ENCODE results near the gene CDK2AP2. TPM values are rescaled to one million over a fixed set of nuclear protein-coding genes. Genes with fewer than 3 reads are reported as not detected.
A peak's percentile ranks its signal among the peaks of the same experiment; 100 is the strongest.

Gene CDK2AP2
- total and polyA plus RNA-seq, 9 of the 15 experiments (the other 6 are each of a cell fraction or from before 2014, with no cell fraction given), result 4.4 to 47.4 (median 21.7) TPM

DNA sequence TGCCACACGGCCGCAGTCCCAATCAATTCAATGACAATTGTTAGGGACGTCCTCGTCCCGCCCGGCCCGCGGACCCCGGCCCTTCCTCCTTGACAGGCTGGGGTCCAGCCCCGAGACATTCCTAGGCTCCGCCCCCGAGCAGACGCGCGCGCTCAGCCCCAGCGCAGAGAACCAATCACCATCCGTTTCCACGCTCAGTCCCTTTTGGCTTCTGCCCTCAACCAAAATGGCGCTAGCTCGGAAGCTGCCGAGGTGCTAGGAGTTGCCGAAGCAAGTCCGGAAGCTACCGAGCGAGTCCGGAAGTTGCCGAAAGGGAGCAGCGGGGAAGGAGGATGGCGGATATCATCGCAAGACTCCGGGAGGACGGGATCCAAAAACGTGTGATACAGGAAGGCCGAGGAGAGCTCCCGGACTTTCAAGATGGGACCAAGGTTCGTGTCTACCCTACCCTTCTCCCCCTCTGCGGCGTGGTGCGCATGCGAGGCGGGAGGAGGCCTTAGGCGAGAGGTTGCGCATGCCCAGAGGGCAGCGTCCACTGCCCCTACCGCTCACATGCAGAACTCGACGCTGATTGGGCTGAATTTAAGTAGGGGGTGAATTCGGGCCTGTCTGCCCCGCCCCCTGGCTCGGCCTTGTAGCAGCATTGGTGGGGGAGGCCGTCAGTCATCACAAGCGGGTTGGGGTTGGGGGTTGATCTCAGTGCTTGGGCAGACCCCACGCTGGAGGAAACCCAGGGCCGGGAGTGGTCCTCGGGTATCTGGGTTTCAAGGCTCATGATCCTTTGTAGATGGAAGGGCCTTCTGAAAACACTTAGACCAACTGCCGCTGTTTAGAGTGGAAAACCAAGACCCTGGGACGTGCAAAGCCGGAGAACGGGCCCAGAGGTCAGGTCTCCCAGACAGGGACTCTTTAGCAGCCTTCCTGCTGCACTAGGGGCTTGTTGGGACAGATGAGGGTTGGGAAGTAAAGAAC is 24.8 kb downstream of the CDK2AP2 start, which contains the start of gene AIP (continued):
- TF ChIP-seq, protein P1, sequence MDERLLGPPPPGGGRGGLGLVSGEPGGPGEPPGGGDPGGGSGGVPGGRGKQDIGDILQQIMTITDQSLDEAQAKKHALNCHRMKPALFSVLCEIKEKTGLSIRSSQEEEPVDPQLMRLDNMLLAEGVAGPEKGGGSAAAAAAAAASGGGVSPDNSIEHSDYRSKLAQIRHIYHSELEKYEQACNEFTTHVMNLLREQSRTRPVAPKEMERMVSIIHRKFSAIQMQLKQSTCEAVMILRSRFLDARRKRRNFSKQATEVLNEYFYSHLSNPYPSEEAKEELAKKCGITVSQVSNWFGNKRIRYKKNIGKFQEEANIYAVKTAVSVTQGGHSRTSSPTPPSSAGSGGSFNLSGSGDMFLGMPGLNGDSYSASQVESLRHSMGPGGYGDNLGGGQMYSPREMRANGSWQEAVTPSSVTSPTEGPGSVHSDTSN (CRISPR knock-in tag; IDR thresholded peaks at IDR 0.05; ENCODE audit: low read depth), result peak; percentile 86
- TF ChIP-seq, protein P1 (tag; conservative IDR thresholded peaks at IDR 0.05; ENCODE audit: low read depth), result peak; percentile 96
- TF ChIP-seq HMG20A (CRISPR knock-in tag; conservative IDR thresholded peaks at IDR 0.05) (no peak), JUND (IDR thresholded peaks at IDR 0.05; ENCODE audit: borderline replicate concordance, low read depth, low read length) (peak; percentile 46; the same call in 1 of the 2 replicates), JUND (tag; IDR thresholded peaks at IDR 0.05; ENCODE audit: borderline replicate concordance, low read depth, low read length) (0 out of 3 replicates have a peak, but pooled peaks have one; percentile 58), PML (IDR thresholded peaks at IDR 0.05; ENCODE audit: low read length) (0 out of 2 replicates have a peak, but pooled peaks have one; percentile 21), STAG1 (CRISPR knock-in tag; IDR thresholded peaks at IDR 0.05; ENCODE audit: borderline replicate concordance) (peak; percentile 57; the same call in 1 of the 2 replicates), HCFC1 (IDR thresholded peaks at IDR 0.05; ENCODE audit: low read depth, low read length) (peak; percentile 85), ILF3 (IDR thresholded peaks at IDR 0.05; ENCODE audit: borderline replicate concordance) (no peak), SMAD1 (IDR thresholded peaks at IDR 0.05; ENCODE audit: low read depth, low read length, partially characterized antibody) (no peak), BRCA1 (IDR thresholded peaks at IDR 0.05) (no peak), BRCA1 (CRISPR knock-in tag; IDR thresholded peaks at IDR 0.05) (no peak; the same call in 1 of the 2 replicates), TGIF2 (CRISPR knock-in tag; IDR thresholded peaks at IDR 0.05) (peak; percentile 87; the same call in 1 of the 2 replicates), RFX1 (IDR thresholded peaks at IDR 0.05) (no peak), HIVEP1 (CRISPR knock-in tag; IDR thresholded peaks at IDR 0.05) (no peak)
- TF ChIP-seq, protein P2, sequence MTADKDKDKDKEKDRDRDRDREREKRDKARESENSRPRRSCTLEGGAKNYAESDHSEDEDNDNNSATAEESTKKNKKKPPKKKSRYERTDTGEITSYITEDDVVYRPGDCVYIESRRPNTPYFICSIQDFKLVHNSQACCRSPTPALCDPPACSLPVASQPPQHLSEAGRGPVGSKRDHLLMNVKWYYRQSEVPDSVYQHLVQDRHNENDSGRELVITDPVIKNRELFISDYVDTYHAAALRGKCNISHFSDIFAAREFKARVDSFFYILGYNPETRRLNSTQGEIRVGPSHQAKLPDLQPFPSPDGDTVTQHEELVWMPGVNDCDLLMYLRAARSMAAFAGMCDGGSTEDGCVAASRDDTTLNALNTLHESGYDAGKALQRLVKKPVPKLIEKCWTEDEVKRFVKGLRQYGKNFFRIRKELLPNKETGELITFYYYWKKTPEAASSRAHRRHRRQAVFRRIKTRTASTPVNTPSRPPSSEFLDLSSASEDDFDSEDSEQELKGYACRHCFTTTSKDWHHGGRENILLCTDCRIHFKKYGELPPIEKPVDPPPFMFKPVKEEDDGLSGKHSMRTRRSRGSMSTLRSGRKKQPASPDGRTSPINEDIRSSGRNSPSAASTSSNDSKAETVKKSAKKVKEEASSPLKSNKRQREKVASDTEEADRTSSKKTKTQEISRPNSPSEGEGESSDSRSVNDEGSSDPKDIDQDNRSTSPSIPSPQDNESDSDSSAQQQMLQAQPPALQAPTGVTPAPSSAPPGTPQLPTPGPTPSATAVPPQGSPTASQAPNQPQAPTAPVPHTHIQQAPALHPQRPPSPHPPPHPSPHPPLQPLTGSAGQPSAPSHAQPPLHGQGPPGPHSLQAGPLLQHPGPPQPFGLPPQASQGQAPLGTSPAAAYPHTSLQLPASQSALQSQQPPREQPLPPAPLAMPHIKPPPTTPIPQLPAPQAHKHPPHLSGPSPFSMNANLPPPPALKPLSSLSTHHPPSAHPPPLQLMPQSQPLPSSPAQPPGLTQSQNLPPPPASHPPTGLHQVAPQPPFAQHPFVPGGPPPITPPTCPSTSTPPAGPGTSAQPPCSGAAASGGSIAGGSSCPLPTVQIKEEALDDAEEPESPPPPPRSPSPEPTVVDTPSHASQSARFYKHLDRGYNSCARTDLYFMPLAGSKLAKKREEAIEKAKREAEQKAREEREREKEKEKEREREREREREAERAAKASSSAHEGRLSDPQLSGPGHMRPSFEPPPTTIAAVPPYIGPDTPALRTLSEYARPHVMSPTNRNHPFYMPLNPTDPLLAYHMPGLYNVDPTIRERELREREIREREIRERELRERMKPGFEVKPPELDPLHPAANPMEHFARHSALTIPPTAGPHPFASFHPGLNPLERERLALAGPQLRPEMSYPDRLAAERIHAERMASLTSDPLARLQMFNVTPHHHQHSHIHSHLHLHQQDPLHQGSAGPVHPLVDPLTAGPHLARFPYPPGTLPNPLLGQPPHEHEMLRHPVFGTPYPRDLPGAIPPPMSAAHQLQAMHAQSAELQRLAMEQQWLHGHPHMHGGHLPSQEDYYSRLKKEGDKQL (CRISPR knock-in tag; IDR thresholded peaks at IDR 0.05; ENCODE audit: borderline replicate concordance), result peak; percentile 95; the same call in 1 of the 2 replicates
